Esophagus squamous epithelium (tissue), 5 donors: ENCODE results near the gene OR4D1. TPM values are rescaled to one million over a fixed set of nuclear protein-coding genes. Genes with fewer than 3 reads are reported as not detected.

ENCODE experiments used
- DNase-seq: peaks from one replicate; lab custom pipeline; 2025; lab: John Stamatoyannopoulos, UW
- H3K27ac ChIP-seq, 4 donors: fragments of 200-600 bp; sonication (generic); one replicate each; pipeline ENCODE4 v1.5.1; 2016 to 2019; ENCODE audit warnings: mild to moderate bottlenecking in 1 of 4
- H3K27me3 ChIP-seq, 4 donors: fragments of 200-600 bp; sonication (generic); 1 replicate in 3 of 4; 2 replicates in 1 of 4; pipeline versions ENCODE4 v1.5.1 to v1.6.0; 2017 to 2021; ENCODE audit warnings: antibody characterized with exemption in 1 of 4
- H3K36me3 ChIP-seq, 3 donors: fragments of 200-600 bp; sonication (generic); one replicate each; pipeline ENCODE4 v1.5.1; 2016 to 2019
- H3K4me1 ChIP-seq, 3 donors: fragments of 200-600 bp; sonication (generic); one replicate each; pipeline ENCODE4 v1.5.1; 2017 to 2019
- H3K4me3 ChIP-seq, 4 donors: fragments of 200-600 bp; sonication (generic); 1 replicate in 3 of 4; 2 replicates in 1 of 4; pipeline ENCODE4 v1.5.1; 2016 to 2019; ENCODE audit warnings: mild to moderate bottlenecking in 2 of 4, moderate library complexity in 1 of 4
- H3K9me3 ChIP-seq, 3 donors: fragments of 200-600 bp; sonication (generic); one replicate each; pipeline ENCODE4 v1.5.1; 2016 to 2019
- POLR2A ChIP-seq, 4 donors: fragments of 450-650 bp; IDR thresholded peaks; one replicate each; pipeline ENCODE4 v1.6.1; 2017; ENCODE audit warnings: antibody characterized with exemption in 4 of 4, mild to moderate bottlenecking in 4 of 4, moderate library complexity in 3 of 4
- WGBS, 2 donors: methylation state at CpG; one replicate each; pipeline ENCODE4 v1.1.5; 2018; 5-methylcytosine and 5-hydroxymethylcytosine counted together
- intact Hi-C: fragments of 100-400 bp; cut with DNase I; formaldehyde crosslinking; loops from one replicate; pipeline ENCODE4 v1.15.0; 2022
- total RNA-seq, 4 donors: library from RNA; depleted of rRNA; stranded (reverse); fragments of >200 nt; gene quantifications; one replicate each; pipeline ENCODE4 v1.1.0, GENCODE V29; 2016
- TF ChIP-seq, protein P1 (sequence below), 6 experiments: fragments of 450-650 bp in 4 of 6; fragments of 200-600 bp in 2 of 6; sonication (generic) in 2 of 6; IDR thresholded peaks; one replicate each; pipeline ENCODE4 v1.5.1; 2016 to 2019; ENCODE audit warnings: antibody characterized with exemption in 6 of 6, mild to moderate bottlenecking in 4 of 6, moderate library complexity in 4 of 6
- donor health status: DM: yes; HTN: yes; CAD: no.

The OR4D1 gene
- total RNA-seq, 4 donors from 2014 or later, result not detected

DNA sequence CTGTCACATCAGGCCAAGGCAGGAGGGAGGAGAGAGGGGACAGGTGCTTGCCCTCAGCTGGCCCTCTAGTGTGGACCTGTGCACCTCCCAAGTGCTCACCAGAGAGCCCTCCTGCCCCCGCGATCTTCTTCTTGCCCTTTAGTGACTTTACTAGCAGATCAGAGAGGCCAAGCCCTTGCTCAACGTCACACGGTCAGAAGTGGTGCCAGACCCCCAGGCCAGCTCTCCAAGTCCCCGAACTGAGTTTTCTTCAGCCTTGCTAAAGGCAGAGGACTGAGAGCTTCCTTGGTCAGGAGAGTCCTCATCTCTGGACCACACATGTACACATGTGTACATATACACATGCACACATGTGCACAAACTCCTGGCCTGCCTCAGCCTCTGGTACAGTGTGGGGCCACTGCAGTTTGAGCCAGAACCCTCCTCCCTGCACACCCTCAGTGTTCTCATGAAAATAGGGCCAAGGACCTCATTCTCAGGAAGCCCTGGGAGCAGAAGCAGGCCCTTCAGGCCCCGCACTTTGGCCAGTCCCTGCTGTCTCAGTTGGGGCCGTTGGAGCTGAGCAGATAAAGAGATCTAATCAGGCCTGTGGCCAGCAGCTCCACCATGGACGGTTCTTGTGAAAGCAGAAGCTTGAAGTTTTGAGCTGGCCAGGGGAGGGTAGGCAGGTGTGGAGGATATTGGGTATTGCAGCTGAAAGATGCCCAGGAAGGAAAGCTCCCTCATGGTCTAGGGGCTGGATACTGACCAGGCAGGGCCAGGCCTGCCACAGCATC, 37.0 kb downstream of the OR4D1 start:
- Histone ChIP-seq H3K9me3 (no peaks in the 10 kb centered on the region), H3K4me3 (no peak overlapping the region), H3K36me3 (no peaks in the 10 kb centered on the region), H3K27ac (no peak overlapping the region), H3K4me1 (peaks cover 9 to 16% (median 11%) of the 10 kb centered on the region in 3 donors), H3K27me3 (peaks cover 0 to 30% (median 0%) of the 10 kb centered on the region in 4 donors)
- 57 to 87% methylated on average over 1 to 5 of the region's 8 CpGs for WGBS, 2 donors
- no peak for DNase-seq
- intact Hi-C loops, result no loop called here
- TF ChIP-seq, protein P1, sequence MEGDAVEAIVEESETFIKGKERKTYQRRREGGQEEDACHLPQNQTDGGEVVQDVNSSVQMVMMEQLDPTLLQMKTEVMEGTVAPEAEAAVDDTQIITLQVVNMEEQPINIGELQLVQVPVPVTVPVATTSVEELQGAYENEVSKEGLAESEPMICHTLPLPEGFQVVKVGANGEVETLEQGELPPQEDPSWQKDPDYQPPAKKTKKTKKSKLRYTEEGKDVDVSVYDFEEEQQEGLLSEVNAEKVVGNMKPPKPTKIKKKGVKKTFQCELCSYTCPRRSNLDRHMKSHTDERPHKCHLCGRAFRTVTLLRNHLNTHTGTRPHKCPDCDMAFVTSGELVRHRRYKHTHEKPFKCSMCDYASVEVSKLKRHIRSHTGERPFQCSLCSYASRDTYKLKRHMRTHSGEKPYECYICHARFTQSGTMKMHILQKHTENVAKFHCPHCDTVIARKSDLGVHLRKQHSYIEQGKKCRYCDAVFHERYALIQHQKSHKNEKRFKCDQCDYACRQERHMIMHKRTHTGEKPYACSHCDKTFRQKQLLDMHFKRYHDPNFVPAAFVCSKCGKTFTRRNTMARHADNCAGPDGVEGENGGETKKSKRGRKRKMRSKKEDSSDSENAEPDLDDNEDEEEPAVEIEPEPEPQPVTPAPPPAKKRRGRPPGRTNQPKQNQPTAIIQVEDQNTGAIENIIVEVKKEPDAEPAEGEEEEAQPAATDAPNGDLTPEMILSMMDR (IDR thresholded peaks at IDR 0.05), result no peak
- TF ChIP-seq POLR2A (IDR thresholded peaks at IDR 0.05), result no peak

DNA sequence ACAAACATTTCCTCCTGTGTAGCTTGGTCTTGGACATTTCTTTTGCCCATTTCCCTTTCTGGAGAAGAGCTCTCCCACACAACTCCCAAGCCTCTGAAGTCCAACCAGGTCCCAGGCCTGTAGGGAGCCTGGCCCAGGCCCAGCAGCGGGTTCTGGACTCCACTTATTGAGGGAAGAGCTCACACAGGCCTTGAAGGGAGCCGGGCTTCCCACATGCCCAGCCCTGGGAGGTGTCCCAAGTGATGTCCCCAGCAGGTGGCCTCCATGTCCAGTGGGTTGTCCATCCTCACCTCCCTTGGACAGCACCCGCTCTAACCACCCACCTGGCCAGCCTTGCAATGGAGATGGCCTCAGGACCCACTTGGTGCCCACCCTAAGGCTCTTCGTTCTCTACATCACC, 38.4 kb downstream of the OR4D1 start:
- Histone ChIP-seq H3K4me3 (no peak overlapping the region), H3K27ac (no peak overlapping the region), H3K27me3 (peaks cover 0 to 43% (median 0%) of the 10 kb centered on the region in 4 donors), H3K36me3 (no peaks in the 10 kb centered on the region), H3K4me1 (peaks cover 9 to 17% (median 11%) of the 10 kb centered on the region in 3 donors), H3K9me3 (no peaks in the 10 kb centered on the region)
- DNase-seq, result no peak
- intact Hi-C loops, result no loop called here
- no CpG with 5 or more reads among the region's 4 CpGs for WGBS, 2 donors
- TF ChIP-seq POLR2A (IDR thresholded peaks at IDR 0.05), result no peak
- TF ChIP-seq, protein P1 (IDR thresholded peaks at IDR 0.05), result no peak

DNA sequence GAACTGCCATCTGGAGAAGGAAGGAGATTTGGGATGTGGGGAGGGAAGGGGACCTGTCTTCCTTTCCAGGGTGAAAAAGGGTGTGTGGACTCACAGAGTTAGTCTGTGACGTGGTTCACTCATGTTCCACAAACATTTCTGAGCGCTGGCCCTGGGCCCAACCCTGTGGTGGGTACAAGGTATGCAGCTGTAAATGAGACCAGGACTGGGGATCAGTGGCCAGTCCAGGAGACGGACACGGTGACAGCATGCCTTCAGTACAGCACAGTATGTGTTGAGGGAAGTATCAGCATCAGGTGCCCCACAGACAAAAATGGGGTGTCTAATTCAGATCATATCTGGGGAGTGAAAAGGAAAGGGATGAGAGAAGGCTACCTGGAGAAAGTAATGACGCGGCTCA, 38.9 kb downstream of the OR4D1 start:
- intact Hi-C loops, result no loop called here
- TF ChIP-seq POLR2A (IDR thresholded peaks at IDR 0.05), result no peak
- TF ChIP-seq, protein P1 (IDR thresholded peaks at IDR 0.05), result no peak
- Histone ChIP-seq H3K27ac (no peak overlapping the region), H3K4me3 (no peak overlapping the region), H3K36me3 (no peaks in the 10 kb centered on the region), H3K9me3 (no peaks in the 10 kb centered on the region), H3K4me1 (peaks cover 9 to 17% (median 11%) of the 10 kb centered on the region in 3 donors), H3K27me3 (peaks cover 0 to 47% (median 0%) of the 10 kb centered on the region in 4 donors)
- no peak for DNase-seq
- WGBS, 2 donors, result 84 to 95% methylated on average over 4 to 5 of the region's 6 CpGs

DNA sequence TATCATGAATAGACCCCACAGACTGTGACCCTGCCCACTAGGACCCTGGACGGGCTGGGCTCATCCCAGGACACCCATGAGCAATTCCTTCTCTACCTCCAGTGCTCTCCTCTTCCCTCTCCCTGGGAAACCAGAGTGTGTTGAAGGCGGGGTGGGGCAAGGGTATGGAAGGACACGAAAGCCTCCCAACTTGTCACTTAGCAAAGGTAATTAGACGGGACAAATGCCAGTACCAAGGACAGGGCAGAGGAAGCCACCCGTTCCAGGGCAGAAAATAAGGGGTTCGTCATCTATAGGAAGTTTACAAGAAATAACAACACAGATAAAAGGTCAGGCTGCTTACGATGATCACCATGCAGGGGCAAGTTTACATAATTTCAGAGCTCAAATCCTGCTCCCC, 39.5 kb downstream of the OR4D1 start:
- WGBS, 2 donors, result 46 to 60% methylated on average over 6 to 7 of the region's 7 CpGs
- H3K27me3 ChIP-seq, result peaks cover 0 to 54% (median 0%) of the 10 kb centered on the region in 4 donors
- DNase-seq, result no peak

More for the DNA sequence above, 39.5 kb downstream of the OR4D1 start:
- TF ChIP-seq POLR2A (IDR thresholded peaks at IDR 0.05), result no peak
- TF ChIP-seq, protein P1 (IDR thresholded peaks at IDR 0.05), result no peak
- Histone ChIP-seq H3K27ac (no peak overlapping the region), H3K36me3 (no peaks in the 10 kb centered on the region), H3K9me3 (no peaks in the 10 kb centered on the region), H3K4me3 (no peak overlapping the region), H3K4me1 (peaks cover 9 to 17% (median 11%) of the 10 kb centered on the region in 3 donors)
- intact Hi-C loops, result no loop called here
